K562 (cell line): Measurements from ENCODE around the gene PRAME. TPM values are rescaled to one million over a fixed set of nuclear protein-coding genes. Genes with fewer than 3 reads are reported as not detected.
A peak's percentile ranks its signal among the peaks of the same experiment; 100 is the strongest.

Experiments used
- ATAC-seq: fragments of 200-7000 bp; cut with Tn5 transposase; 3 replicates; pipeline ENCODE4 v1.9.1; 2020; ENCODE audit warnings: moderate library complexity
- BruUV-seq: library from RNA; stranded (reverse); fragments of 400-500 nt; replicated peaks from 2 replicates; lab custom pipeline; 2021; lab: Mats Ljungman, UMichigan
- CTCF ChIA-PET: fragments of 300-600 bp; formaldehyde crosslinking; extraction: SDS; loops from one replicate; lab custom pipeline; 2021; ENCODE audit warnings: low intra/inter-chr PET ratio; lab: Yijun Ruan, JAX
- POLR2A ChIA-PET: fragments of 300-600, 350-650 bp; sonication (Branson Sonifier 250); formaldehyde crosslinking; extraction: SDS; loops from one replicate; lab custom pipeline; 2021; ENCODE audit warnings: antibody characterized with exemption, inconsistent platforms; lab: Yijun Ruan, JAX
- DNase-seq, 4 experiments: peaks; one replicate each; pipeline versions ENCODE4 v3.0.0 to v3.0.0-alpha.2; 2011 to 2018; ENCODE audit warnings: low spot score in 3 of 4, mixed read lengths in 3 of 4; ENCODE audit errors: extremely low read depth in 1 of 4
- FAIRE-seq: peaks from 2 replicates; lab custom pipeline; 2011; peaks lifted over from hg19 to GRCh38; lab: Jason Lieb, UNC
- H2AFZ ChIP-seq: 2 replicates; pipeline ENCODE4 v1.6.0; 2011; ENCODE audit warnings: low read depth, low read length, control low read depth, inconsistent platforms
- H3K27ac ChIP-seq: fragments of 200-600 bp; 3 replicates; pipeline ENCODE4 v1.8.0; 2011; ENCODE audit warnings: low read depth, mild to moderate bottlenecking, control low read depth, inconsistent platforms, low read length, moderate library complexity, mixed read lengths; ENCODE audit errors: extremely low read depth
- H3K27me3 ChIP-seq, 2 experiments: fragments of 300-600 bp in 1 of 2; 2 replicates in 1 of 2; 3 replicates in 1 of 2; pipeline versions ENCODE4 v1.6.0 to v1.8.0; 2011; ENCODE audit warnings: inconsistent platforms in 2 of 2, low read length in 2 of 2, mild to moderate bottlenecking in 1 of 2, mixed read lengths in 1 of 2, moderate library complexity in 1 of 2; ENCODE audit not compliant: control insufficient read depth in 2 of 2, insufficient read depth in 2 of 2
- H3K36me3 ChIP-seq: fragments of 300-600 bp; 3 replicates; pipeline ENCODE4 v1.8.0; 2011; ENCODE audit warnings: mild to moderate bottlenecking, low read length, inconsistent platforms; ENCODE audit not compliant: control insufficient read depth, insufficient read depth
- H3K4me1 ChIP-seq, 2 experiments: fragments of 200-600 bp in 1 of 2; replicated peaks in 1 of 2; 2 replicates in 1 of 2; 3 replicates in 1 of 2; pipeline versions ENCODE4 v1.5.1 to v1.8.0; 2011; ENCODE audit warnings: inconsistent platforms in 2 of 2, low read length in 2 of 2, mild to moderate bottlenecking in 1 of 2, mixed read lengths in 1 of 2, moderate library complexity in 1 of 2; ENCODE audit not compliant: control insufficient read depth in 2 of 2, insufficient read depth in 2 of 2
- H3K4me2 ChIP-seq: 2 replicates; pipeline ENCODE4 v1.6.1; 2011; ENCODE audit warnings: low read length, control low read depth, inconsistent platforms, mixed read lengths; ENCODE audit not compliant: insufficient read depth
- H3K4me3 ChIP-seq: fragments of 200-600 bp; sonication (generic), shearing (Covaris generic); 2 replicates; pipeline ENCODE4 v1.5.1; 2016; ENCODE audit warnings: control low read depth, inconsistent platforms
- H3K79me2 ChIP-seq: fragments of 200-600 bp; 3 replicates; pipeline ENCODE4 v1.8.0; 2011; ENCODE audit warnings: low read length, inconsistent platforms; ENCODE audit not compliant: control insufficient read depth, insufficient read depth
- H3K9ac ChIP-seq, 2 experiments: 2 replicates each; pipeline versions ENCODE4 v1.6.0 to v1.6.1; 2011; ENCODE audit warnings: low read depth in 2 of 2, low read length in 2 of 2, control low read depth in 1 of 2, inconsistent platforms in 1 of 2, mild to moderate bottlenecking in 1 of 2, mixed read lengths in 1 of 2; ENCODE audit not compliant: insufficient read depth in 1 of 2
- H3K9me1 ChIP-seq: one replicate; pipeline ENCODE4 v1.6.0; 2011; ENCODE audit warnings: inconsistent platforms, mild to moderate bottlenecking, low read length, moderate library complexity; ENCODE audit not compliant: control insufficient read depth, insufficient read depth
- H3K9me3 ChIP-seq: replicated peaks from 2 replicates; pipeline ENCODE4 v1.5.1; 2011; ENCODE audit warnings: low read depth, low read length, inconsistent platforms; ENCODE audit not compliant: control insufficient read depth, insufficient read depth
- H4K20me1 ChIP-seq: replicated peaks from 2 replicates; pipeline ENCODE4 v1.6.1; 2011; ENCODE audit warnings: low read length, inconsistent platforms, mixed read lengths; ENCODE audit not compliant: control insufficient read depth, insufficient read depth
- ATF3 ChIP-seq, 2 experiments: fragments of 450-650 bp in 1 of 2; sonication (generic) in 1 of 2; formaldehyde crosslinking in 1 of 2; IDR thresholded peaks in 1 of 2; conservative IDR thresholded peaks in 1 of 2; 2 replicates each; pipeline versions ENCODE4 v1.6.1 to v1.8.1; 2016 to 2023; ENCODE audit warnings: mild to moderate bottlenecking in 2 of 2, moderate library complexity in 2 of 2, inconsistent platforms in 1 of 2, missing genetic modification reagents in 1 of 2
- MCM2 ChIP-seq: fragments of 450-650 bp; IDR thresholded peaks from 2 replicates; pipeline ENCODE4 v1.6.1; 2017; ENCODE audit warnings: low read depth, mild to moderate bottlenecking
- PATZ1 ChIP-seq: fragments of 250-450 bp; sonication (Bioruptor Pico); IDR thresholded peaks from 2 replicates; pipeline ENCODE4 v1.5.0; 2020; ENCODE audit warnings: mild to moderate bottlenecking, borderline replicate concordance
- RBM15 ChIP-seq: fragments of 200-400 bp; formaldehyde crosslinking; IDR thresholded peaks from 2 replicates; pipeline ENCODE4 v1.6.1; 2018; ENCODE audit warnings: mild to moderate bottlenecking, low read length, moderate library complexity; ENCODE audit not compliant: insufficient read depth
- WGBS: fragments of 100-300 bp; shearing (Covaris generic); methylation state at CpG from one replicate; pipeline ENCODE4 v1.1.6; 2016; ENCODE audit warnings: low coverage, mixed read lengths; ENCODE audit not compliant: insufficient coverage; ENCODE audit errors: missing lambda C conversion rate; 5-methylcytosine and 5-hydroxymethylcytosine counted together
- in situ Hi-C: fragments of 300-500 bp; cut with MboI; formaldehyde crosslinking; loops from 4 replicates; pipeline ENCODE4 v1.15.0; 2018; ENCODE audit warnings: inconsistent platforms, mixed read lengths
- intact Hi-C: fragments of 100-400 bp; cut with micrococcal nuclease; formaldehyde crosslinking; loops from 2 replicates; pipeline ENCODE4 v1.14.2; 2022
- polyA plus RNA-seq, 8 experiments: library from polyadenylated mRNA; depleted of rRNA in 4 of 8; stranded (reverse) in 5 of 8; unstranded in 3 of 8; fragments of >200 nt; fragmentation: Nextera tagmentation in 2 of 8; fragmentation: Illumina TruSeq in 1 of 8; extraction: Ambion mirVana in 2 of 8; extraction: Trizol in 1 of 8; gene quantifications; 2 replicates each; pipeline versions ENCODE4 v1.2.1 to v1.2.3, GENCODE V29; 2011 to 2014; ENCODE audit warnings: inconsistent platforms in 1 of 8, missing spikeins in 1 of 8
- total RNA-seq, 7 experiments: library from RNA; depleted of rRNA in 6 of 7; stranded (reverse); fragments of >200 nt in 6 of 7; fragmentation: Illumina TruSeq in 2 of 7; extraction: Trizol in 2 of 7; gene quantifications; 2 replicates each; pipeline versions ENCODE4 v1.2.1 to v1.2.3, GENCODE V29; 2011 to 2021; ENCODE audit warnings: low replicate concordance in 1 of 7

Gene PRAME
- total and polyA plus RNA-seq, 9 of the 15 experiments (the other 6 are each of a cell fraction or from before 2014, with no cell fraction given) = 662 to 2,141 (median 1,142) TPM

- TF ChIP-seq MCM2 = no peak
- no peak for TF ChIP-seq ATF3 (IDR thresholded peaks at IDR 0.05)
- TF ChIP-seq ATF3 (CRISPR knock-in tag; conservative IDR thresholded peaks at IDR 0.05) = 0 out of 2 replicates have a peak, but pooled peaks have one; percentile 38
- no peak for TF ChIP-seq RBM15
- TF ChIP-seq PATZ1 (CRISPR knock-in tag) = no peak
- Histone ChIP-seq H3K4me3 (no peak overlapping the region), H3K27me3 (peaks cover 45 to 49% of the 10 kb centered on the region in 2 experiments), H3K4me1 (no peaks in the 10 kb centered on the region; a peak in 1 of 5 replicates), H3K4me2 (no peak overlapping the region), H2AFZ (no peak overlapping the region), H3K9ac (no peak overlapping the region), H3K27ac (no peak overlapping the region), H3K9me1 (no peaks in the 10 kb centered on the region), H3K79me2 (no peaks in the 10 kb centered on the region), H3K36me3 (no peaks in the 10 kb centered on the region), H3K9me3 (peaks cover 5% of the 10 kb centered on the region; the same call in 1 of the 2 replicates), H4K20me1 (no peaks in the 10 kb centered on the region)
- WGBS = 13% methylated on average over 2 of the region's 2 CpGs
- ChIA-PET CTCF (interaction anchor here (0.7 kb wide), 1 partner anchor 133 kb away, joined by 3 read pairs; no protein-coding TSS in a partner anchor), POLR2A (interaction anchor here (0.6 to 5.0 kb wide), 13 partner anchors 10 to 437 kb away, joined by 3 to 52 read pairs (median 5); partner anchors contain the start of gene ZNF280A)
- no peak for DNase-seq
- intact Hi-C loops = no loop called here
- no peak for FAIRE-seq
- in situ Hi-C loops = loop anchor here (5.0 kb wide), 1 partner anchor 94 kb away; no protein-coding TSS in a partner anchor
- BruUV-seq = no TSS peak
- no peak for ATAC-seq
Measured at GRCh38 chr22:22565981-22566380, 6.9 kb upstream of the PRAME start.
